Renal pelvis (tissue), 4 donors: ENCODE results near the gene TDP1. TPM values are rescaled to one million over a fixed set of nuclear protein-coding genes. Genes with fewer than 3 reads are reported as not detected.
"Not testable (repeated sequence)": the region's sequence is repeated elsewhere in the genome, so short reads cannot be mapped to it uniquely, and the experiment has no call there.

Experiments used
- DNase-seq: peaks from one replicate; pipeline ENCODE4 v3.0.0-alpha.2; 2013
- polyA plus RNA-seq, 3 donors: library from polyadenylated mRNA; unstranded; fragments of 120-200 nt; gene quantifications; one replicate each; pipeline ENCODE4 v1.2.1, GENCODE V29; 2013; ENCODE audit not compliant: insufficient read length in 3 of 3

TDP1 gene
- polyA plus RNA-seq, 3 donors: 24.2 to 30.7 (median 25.4) TPM

GRCh38 chr14:90039253-90040010 is 83.7 kb downstream of the TDP1 start:
- no peak for DNase-seq

DNA sequence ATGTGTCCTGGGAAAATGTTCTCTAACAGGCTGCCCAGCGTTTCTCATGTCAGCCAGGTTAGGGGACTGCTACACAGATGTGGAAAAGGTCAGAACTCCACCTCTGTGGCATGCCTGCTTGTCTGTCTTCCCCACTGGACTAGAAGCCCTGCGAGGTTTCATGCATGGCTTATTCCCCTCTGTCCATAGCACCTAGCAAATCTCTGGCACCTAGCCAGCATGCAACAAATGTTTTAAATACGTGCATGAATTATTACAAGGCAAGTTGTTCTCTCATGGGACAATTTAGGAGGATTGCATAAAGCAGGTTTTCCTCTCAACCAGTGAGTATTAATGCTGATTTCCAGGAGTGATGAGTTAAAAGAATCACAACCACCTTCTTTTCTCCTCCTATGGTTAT is 84.7 kb downstream of the TDP1 start:
- no peak for DNase-seq

DNA sequence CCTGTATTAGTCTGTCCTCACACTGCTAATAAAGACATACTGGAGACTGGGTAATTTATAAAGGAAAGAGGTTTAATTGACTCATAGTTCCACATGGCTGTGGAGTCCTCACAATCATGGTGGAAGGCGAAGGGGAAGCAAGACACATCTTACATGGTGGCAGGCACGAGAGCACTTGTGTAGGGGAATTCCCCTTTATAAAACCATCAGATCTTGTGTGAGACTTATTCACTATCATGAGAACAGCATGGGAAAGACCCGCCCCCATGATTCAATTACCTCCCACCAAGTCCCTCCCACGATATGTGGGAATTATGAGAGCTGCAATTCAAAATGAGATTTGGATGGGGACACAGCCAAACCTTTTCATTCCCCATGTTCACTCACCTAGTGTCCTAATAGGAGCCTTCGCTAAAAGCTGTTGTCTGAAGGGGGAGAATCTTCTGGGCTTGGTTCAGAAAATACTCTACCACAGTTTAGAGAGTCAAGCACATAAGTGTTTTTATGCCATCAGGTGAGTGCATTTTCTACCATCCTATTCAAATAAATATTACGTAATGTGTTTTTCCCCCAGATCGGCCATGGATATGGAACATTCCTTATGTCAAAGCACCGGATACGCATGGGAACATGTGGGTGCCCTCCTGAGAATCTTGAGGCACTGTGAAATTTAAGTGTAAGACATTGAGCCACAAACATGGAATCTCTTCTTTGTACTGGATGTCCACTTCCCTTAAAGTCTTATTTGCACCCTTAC is 86.9 kb downstream of the TDP1 start:
- DNase-seq: no peak

- no peak for DNase-seq
Measured at GRCh38 chr14:90045616-90046015, 89.9 kb downstream of the TDP1 start.

DNA sequence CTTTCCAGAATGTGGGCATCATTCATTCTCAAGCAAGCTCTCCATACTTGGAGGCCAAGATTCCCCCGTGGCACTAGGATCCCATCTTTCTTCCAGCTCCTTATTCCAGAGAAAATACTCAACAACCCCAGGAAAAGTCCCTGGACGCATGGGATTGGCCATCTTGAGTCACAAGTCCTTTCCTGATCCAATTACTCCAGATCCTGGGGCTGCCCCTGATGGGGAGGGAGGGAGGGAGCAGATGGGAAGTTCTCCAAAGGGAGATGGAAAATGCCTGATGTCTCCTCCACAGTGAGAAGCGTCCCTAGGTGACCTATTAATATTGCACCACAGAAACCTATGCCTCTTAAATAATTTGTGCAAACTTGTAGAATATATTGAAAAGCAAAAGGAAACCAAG is 93.7 kb downstream of the TDP1 start:
- no peak for DNase-seq

DNA sequence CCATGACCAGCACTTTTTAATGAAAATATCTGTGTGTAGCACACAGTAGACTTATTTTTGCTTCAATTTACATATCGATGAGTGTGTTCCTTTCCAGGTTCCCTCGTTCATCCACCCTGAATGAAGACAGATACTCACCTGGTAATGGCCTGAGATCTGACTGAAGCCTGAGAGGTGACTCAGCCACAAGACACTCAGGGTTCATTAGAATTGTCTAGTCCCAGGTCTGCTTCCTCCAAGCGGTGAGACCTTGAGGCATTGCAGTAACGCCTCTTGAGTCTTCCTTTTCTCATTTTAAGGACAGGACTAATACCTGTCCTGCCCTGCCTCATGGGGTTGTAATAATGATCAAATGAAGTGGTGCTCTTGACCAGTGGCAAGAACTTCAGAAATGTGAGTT is 94.5 kb downstream of the TDP1 start:
- no peak for DNase-seq

- no peak for DNase-seq
Measured at GRCh38 chr14:90053044-90053443, 97.3 kb downstream of the TDP1 start.

GRCh38 chr14:90054803-90055202 is 99.1 kb downstream of the TDP1 start:
- no peak for DNase-seq

GRCh38 chr14:90056826-90057225 is 101.1 kb downstream of the TDP1 start:
- DNase-seq: no peak

DNA sequence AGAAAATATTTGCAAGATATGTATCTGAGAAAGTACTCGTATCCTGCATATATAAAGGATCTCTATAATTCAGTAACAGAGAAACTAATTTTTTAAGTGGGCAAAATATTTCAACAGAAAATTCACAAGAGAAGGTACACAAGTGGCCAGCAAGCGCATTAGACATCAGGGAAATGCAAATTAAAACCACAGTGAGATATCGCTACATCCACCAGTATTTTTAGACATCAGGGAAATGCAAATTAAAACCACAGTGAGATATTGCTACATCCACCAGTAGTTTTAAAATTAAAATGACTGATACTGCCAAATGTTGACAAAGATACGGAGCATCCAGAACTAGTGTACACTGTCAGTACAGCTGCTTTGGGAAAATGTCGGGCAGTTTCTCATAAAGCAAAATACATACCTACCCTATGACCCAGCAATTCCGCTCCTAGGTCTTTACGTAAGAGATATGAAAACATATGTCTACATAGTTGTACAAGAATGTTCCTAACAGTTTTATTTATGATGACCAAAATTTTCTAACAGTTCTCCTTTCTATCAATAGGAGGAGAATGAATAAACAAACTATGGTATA is 103.2 kb downstream of the TDP1 start:
- DNase-seq: no peak

- peak; percentile 53 for DNase-seq
Measured at GRCh38 chr14:90060312-90060964, 104.7 kb downstream of the TDP1 start.

DNA sequence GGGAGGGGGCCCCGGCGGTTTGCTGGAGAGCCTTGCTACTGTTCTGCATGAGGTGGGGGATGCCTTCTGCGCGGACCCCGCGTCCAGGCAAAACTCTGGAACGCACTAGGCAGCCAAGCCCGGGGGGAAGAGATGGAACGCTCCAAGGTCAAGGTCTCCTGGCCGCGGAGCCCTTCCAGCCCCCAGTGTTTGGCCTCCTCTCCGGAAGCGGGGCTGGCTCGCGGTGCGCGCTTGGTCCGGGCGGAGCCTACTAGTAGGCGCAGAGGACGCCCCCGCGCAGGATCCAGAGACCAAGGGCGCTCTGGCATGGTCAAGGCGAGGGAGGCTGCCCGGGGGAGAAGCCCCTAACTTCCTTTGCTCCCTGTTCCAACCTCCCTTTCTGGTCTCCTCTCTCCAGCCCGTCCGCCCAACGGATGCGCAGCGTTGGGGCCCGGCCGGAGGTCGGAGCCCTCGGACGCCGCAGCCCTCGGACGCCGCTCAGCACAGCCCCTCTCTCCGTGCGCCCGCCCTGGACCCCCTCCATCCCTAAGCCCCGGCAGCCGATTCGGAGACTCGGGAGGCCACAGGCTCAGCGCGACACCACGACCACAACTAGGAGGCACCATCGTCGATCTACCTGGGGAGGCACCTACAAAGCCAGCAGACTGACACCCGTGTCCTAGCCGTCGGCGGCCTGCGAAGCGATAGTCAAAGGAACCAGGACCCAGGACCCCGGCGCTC is 105.4 kb downstream of the TDP1 start:
- DNase-seq: no peak

DNA sequence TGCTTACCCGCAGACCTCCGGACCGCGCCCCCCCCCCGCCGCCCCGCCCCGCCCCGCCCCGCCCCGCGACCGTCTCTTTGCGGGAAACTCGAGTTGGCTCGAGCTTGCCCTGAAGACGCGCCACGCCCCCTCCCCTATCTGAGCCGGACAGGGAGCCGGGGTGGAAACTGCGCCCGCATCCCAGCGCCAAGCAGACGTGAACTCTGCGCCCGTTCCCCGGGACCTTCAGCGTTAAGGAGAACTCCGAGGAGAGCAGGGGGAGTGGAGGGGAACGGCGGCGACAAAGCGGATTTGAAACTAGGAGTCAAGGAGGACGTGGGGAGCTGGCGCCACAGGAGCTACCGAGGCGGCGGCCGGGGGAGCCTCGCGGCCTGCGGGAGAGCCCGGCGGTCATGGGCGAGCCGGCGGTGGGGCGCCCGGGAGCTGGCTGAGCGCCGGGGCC is 106.0 kb downstream of the TDP1 start, which contains the start of gene KCNK13:
Gene KCNK13, plus strand, starts transcription at position 310 of the 442 bp plus-strand sequence. CDS start 212 bp downstream, outside the sequence.
- DNase-seq: no peak

DNA sequence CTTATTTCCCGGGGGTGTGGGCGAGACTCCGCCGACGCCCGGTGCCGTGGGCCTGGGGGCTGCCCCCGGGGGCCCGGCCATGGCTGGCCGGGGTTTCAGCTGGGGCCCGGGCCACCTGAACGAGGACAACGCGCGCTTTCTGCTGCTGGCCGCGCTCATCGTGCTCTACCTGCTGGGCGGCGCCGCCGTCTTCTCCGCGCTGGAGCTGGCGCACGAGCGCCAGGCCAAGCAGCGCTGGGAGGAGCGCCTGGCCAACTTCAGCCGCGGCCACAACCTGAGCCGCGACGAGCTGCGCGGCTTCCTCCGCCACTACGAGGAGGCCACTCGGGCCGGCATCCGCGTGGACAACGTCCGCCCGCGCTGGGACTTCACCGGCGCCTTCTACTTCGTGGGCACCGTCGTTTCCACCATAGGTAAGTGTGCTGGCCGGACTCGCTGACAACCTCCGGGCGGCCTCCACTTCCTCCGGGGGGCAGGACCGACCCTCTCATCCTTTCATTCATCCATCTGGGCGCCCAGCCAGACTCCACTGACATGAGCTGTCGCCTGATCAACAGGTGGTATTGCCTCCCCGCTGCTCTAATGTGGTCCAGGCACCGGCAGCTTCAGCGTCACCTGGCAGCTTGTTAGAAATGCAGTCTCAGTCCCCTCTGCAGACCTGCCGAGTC is 106.5 kb downstream of the TDP1 start:
- DNase-seq: no peak

- no peak for DNase-seq
Measured at GRCh38 chr14:90062822-90063539, 107.3 kb downstream of the TDP1 start.

- no peak for DNase-seq
Measured at GRCh38 chr14:90072350-90072749, 116.6 kb downstream of the TDP1 start.

GRCh38 chr14:90079576-90079975 is 123.8 kb downstream of the TDP1 start:
- no peak for DNase-seq

DNA sequence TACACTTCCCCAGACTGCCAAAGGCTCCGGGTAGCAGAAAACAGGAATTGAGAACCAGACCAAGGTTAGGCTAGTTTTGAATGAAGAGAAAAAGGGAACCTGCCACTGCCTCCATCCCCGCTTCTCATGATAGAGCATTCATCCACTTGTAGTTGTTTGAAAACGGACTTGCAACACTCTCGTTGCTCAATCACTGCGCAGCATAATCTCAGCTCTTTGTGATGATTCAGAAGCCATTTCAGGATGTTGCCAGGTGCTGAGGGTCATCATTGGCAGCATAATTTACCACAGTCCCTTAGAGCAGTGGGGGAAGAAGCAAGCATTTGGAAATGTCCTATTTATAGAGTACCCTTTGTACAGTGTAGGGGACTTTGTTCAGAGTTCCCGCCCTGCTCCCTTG is 131.7 kb downstream of the TDP1 start:
- no peak for DNase-seq

- DNase-seq: no peak
Measured at GRCh38 chr14:90088176-90088575, 132.4 kb downstream of the TDP1 start.

DNA sequence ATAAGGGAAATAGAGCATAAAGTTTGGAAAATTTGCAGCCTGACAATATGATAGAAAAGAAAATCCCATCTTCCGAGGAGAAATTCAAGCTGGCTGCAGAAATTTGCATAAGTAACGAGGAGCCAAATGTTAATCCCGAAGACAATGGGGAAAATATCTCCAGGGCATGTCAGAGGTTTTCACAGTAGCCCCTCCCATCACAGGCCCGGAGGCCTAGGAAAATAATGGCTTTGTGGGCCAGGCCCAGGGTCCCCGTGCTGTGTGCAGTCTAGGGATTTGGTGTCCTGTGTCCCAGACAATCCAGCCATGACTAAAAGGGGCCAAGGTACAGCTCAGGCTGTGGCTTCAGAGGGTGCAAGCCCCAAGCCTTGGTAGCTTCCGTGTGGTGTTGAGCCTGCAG is 133.8 kb downstream of the TDP1 start:
- not testable (repeated sequence) for DNase-seq
